HepG2 (cell line): ENCODE results near the gene ABHD2. TPM values are rescaled to one million over a fixed set of nuclear protein-coding genes. Genes with fewer than 3 reads are reported as not detected.

ENCODE experiments used
- CREB3 ChIP-seq: sonication (generic); formaldehyde crosslinking; IDR thresholded peaks from 2 replicates; pipeline ENCODE4 v1.5.0; 2020; ENCODE audit warnings: missing genetic modification reagents
- EP300 ChIP-seq, 3 experiments: sonication (generic) in 1 of 3; formaldehyde crosslinking in 1 of 3; IDR thresholded peaks; 2 replicates each; pipeline versions ENCODE4 v1.5.1 to v1.6.1; 2011 to 2020; ENCODE audit warnings: low read depth in 2 of 3, low read length in 2 of 3, borderline replicate concordance in 1 of 3, improper control_type of control experiment in 1 of 3, mild to moderate bottlenecking in 1 of 3, missing genetic modification reagents in 1 of 3, moderate library complexity in 1 of 3
- FOXP4 ChIP-seq: sonication (generic); formaldehyde crosslinking; IDR thresholded peaks from 2 replicates; pipeline ENCODE4 v1.4.0; 2020; ENCODE audit warnings: missing genetic modification reagents
- GFI1 ChIP-seq: sonication (generic); formaldehyde crosslinking; IDR thresholded peaks from 2 replicates; pipeline ENCODE4 v1.5.0; 2020; ENCODE audit warnings: missing genetic modification reagents, mild to moderate bottlenecking, borderline replicate concordance
- GMEB1 ChIP-seq: sonication (generic); formaldehyde crosslinking; IDR thresholded peaks from 2 replicates; pipeline ENCODE4 v1.5.1; 2020; ENCODE audit warnings: missing genetic modification reagents, mild to moderate bottlenecking, borderline replicate concordance
- GTF3A ChIP-seq: sonication (generic); formaldehyde crosslinking; conservative IDR thresholded peaks from 2 replicates; pipeline ENCODE4 v1.4.0; 2020; ENCODE audit warnings: mild to moderate bottlenecking, missing genetic modification reagents
- HMGA1 ChIP-seq: sonication (generic); formaldehyde crosslinking; conservative IDR thresholded peaks from 2 replicates; pipeline ENCODE4 v1.4.0; 2020; ENCODE audit warnings: missing genetic modification reagents
- JUNB ChIP-seq: sonication (generic); formaldehyde crosslinking; IDR thresholded peaks from 2 replicates; pipeline ENCODE4 v1.8.0; 2022; ENCODE audit warnings: missing genetic modification reagents, mild to moderate bottlenecking, borderline replicate concordance
- NFKBIZ ChIP-seq: IDR thresholded peaks from 2 replicates; pipeline ENCODE4 v1.6.1; 2018; ENCODE audit warnings: missing genetic modification reagents, missing compliant biosample characterization
- SIX1 ChIP-seq: sonication (generic); formaldehyde crosslinking; IDR thresholded peaks from 2 replicates; pipeline ENCODE4 v1.4.0; 2020; ENCODE audit warnings: missing genetic modification reagents, borderline replicate concordance
- SRSF1 ChIP-seq: fragments of 200-400 bp; formaldehyde crosslinking; optimal IDR thresholded peaks from 2 replicates; pipeline ENCODE3; 2017; ENCODE audit warnings: mild to moderate bottlenecking, low read depth, low read length, moderate library complexity
- THAP7 ChIP-seq: sonication (generic); formaldehyde crosslinking; IDR thresholded peaks from 2 replicates; pipeline ENCODE4 v1.8.1; 2023; ENCODE audit warnings: mild to moderate bottlenecking, missing genetic modification reagents
- ZBTB2 ChIP-seq: sonication (generic); formaldehyde crosslinking; IDR thresholded peaks from 2 replicates; pipeline ENCODE4 v1.8.0; 2022; ENCODE audit warnings: low read depth, missing genetic modification reagents
- ZNF350 ChIP-seq: sonication (generic); formaldehyde crosslinking; IDR thresholded peaks from 2 replicates; pipeline ENCODE4 v1.4.0; 2020; ENCODE audit warnings: mild to moderate bottlenecking, low read depth, missing genetic modification reagents, borderline replicate concordance
- ZNF709 ChIP-seq: sonication (generic); formaldehyde crosslinking; IDR thresholded peaks from 2 replicates; pipeline ENCODE4 v1.5.0; 2020; ENCODE audit warnings: mild to moderate bottlenecking, missing genetic modification reagents
- ZNF761 ChIP-seq: sonication (generic); formaldehyde crosslinking; conservative IDR thresholded peaks from 2 replicates; pipeline ENCODE4 v1.4.0; 2020; ENCODE audit warnings: mild to moderate bottlenecking, missing genetic modification reagents
- polyA plus RNA-seq, 8 experiments: library from polyadenylated mRNA; depleted of rRNA in 3 of 8; stranded (reverse) in 7 of 8; unstranded in 1 of 8; fragments of >200 nt; fragmentation: Illumina TruSeq in 4 of 8; extraction: Trizol in 4 of 8; gene quantifications; 2 replicates each; pipeline versions ENCODE4 v1.2.1 to v1.2.3, GENCODE V29; 2011 to 2016; ENCODE audit warnings: low read depth in 4 of 8, missing spikeins in 1 of 8, mixed read lengths in 1 of 8; ENCODE audit not compliant: insufficient read depth in 1 of 8
- total RNA-seq, 5 experiments: library from RNA; depleted of rRNA; stranded (reverse); fragments of >200 nt; fragmentation: Illumina TruSeq; extraction: Trizol; gene quantifications; 2 replicates each; pipeline ENCODE4 v1.2.3, GENCODE V29; 2016; ENCODE audit warnings: low read depth in 1 of 5
- TF ChIP-seq, protein P1 (sequence below): sonication (generic); formaldehyde crosslinking; IDR thresholded peaks from 2 replicates; pipeline ENCODE4 v1.5.1; 2020; ENCODE audit warnings: mild to moderate bottlenecking, moderate library complexity, missing genetic modification reagents
- TF ChIP-seq, protein P2 (sequence below): IDR thresholded peaks from 2 replicates; pipeline ENCODE4 v1.6.1; 2016; ENCODE audit warnings: missing genetic modification reagents, missing compliant biosample characterization

ABHD2 gene
- total and polyA plus RNA-seq, 2 of the 13 experiments (the other 11 are each of a cell fraction or from before 2014, with no cell fraction given) = 14.8 to 22.4 TPM

DNA sequence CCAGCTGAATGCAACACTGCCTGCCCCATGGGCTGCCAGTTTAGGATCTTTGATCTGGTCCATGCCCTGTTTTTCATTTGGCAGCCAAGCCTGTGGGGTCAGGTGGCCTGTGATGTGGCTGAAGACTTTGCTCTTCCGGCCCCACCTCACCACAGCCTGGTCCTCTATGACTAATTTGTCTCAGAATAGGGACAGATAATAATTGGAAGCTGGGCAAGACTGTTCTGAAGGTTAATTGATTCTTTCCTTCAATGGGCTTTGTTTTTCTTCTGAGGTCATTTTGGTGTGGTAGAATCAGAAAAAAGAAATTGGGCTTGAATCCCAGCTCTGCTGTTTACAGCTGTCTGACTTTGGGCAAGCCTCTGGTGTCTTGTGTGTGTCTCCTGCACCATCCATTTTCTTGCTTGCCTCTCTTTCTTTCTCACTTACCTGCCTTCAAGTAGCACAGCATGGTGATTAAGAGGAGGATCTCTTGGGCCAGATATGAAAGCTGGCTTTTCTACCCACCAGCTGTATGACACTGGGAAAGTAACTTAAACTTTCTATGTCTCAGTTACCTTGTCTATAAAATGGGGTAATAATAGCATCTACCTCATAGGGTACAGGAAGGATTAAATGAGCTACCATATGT, 24.2 kb downstream of the ABHD2 start (continued):
- TF ChIP-seq, protein P1, sequence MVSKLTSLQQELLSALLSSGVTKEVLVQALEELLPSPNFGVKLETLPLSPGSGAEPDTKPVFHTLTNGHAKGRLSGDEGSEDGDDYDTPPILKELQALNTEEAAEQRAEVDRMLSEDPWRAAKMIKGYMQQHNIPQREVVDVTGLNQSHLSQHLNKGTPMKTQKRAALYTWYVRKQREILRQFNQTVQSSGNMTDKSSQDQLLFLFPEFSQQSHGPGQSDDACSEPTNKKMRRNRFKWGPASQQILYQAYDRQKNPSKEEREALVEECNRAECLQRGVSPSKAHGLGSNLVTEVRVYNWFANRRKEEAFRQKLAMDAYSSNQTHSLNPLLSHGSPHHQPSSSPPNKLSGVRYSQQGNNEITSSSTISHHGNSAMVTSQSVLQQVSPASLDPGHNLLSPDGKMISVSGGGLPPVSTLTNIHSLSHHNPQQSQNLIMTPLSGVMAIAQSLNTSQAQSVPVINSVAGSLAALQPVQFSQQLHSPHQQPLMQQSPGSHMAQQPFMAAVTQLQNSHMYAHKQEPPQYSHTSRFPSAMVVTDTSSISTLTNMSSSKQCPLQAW = peak; percentile 66
- TF ChIP-seq GFI1 (CRISPR knock-in tag) (no peak), THAP7 (peak; percentile 59; the same call in 1 of the 2 replicates), SIX1 (peak; percentile 10; the same call in 1 of the 2 replicates), JUNB (CRISPR knock-in tag) (no peak), GTF3A (CRISPR knock-in tag) (no peak), EP300 (IDR thresholded peaks at IDR 0.05; ENCODE audit: low read depth in 2 of 2, low read length in 2 of 2) (peak in 1 of 2 experiments; percentile 83; a peak in 3 of 4 replicates), EP300 (CRISPR knock-in tag; IDR thresholded peaks at IDR 0.05; ENCODE audit: borderline replicate concordance) (no peak), NFKBIZ (CRISPR knock-in tag) (no peak), FOXP4 (CRISPR knock-in tag) (peak; percentile 50; the same call in 1 of the 2 replicates), CREB3 (CRISPR knock-in tag) (no peak), HMGA1 (CRISPR knock-in tag) (no peak), ZNF350 (no peak), ZBTB2 (no peak), ZNF709 (CRISPR knock-in tag) (no peak), GMEB1 (CRISPR knock-in tag) (no peak), ZNF761 (CRISPR knock-in tag) (no peak), SRSF1 (no peak)
- TF ChIP-seq, protein P2, sequence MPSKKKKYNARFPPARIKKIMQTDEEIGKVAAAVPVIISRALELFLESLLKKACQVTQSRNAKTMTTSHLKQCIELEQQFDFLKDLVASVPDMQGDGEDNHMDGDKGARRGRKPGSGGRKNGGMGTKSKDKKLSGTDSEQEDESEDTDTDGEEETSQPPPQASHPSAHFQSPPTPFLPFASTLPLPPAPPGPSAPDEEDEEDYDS (CRISPR knock-in tag) = no peak
